GM21367 (cell line): ENCODE results near the gene ATP2A1.
"Not testable (repeated sequence)": the region's sequence is repeated elsewhere in the genome, so short reads cannot be mapped to it uniquely, and the experiment has no call there.

Experiments used
- ATAC-seq: cut with Tn5 transposase; IDR thresholded peaks from one replicate; pipeline ENCODE4 v1.9.1; 2021; ENCODE audit not compliant: unreplicated experiment

Gene ATP2A1

GRCh38 chr16:28905229-28905754 lies 27.0 kb downstream of the ATP2A1 start:
- no peak for ATAC-seq

GRCh38 chr16:28905800-28906372 lies 27.6 kb downstream of the ATP2A1 start:
- ATAC-seq: no peak

- no peak for ATAC-seq
Observed at GRCh38 chr16:28910086-28911031, 32.1 kb downstream of the ATP2A1 start.

- no peak for ATAC-seq
Observed at GRCh38 chr16:28912558-28912957, 34.3 kb downstream of the ATP2A1 start.

- ATAC-seq: no peak
Observed at GRCh38 chr16:28913946-28914724, 35.8 kb downstream of the ATP2A1 start.

GRCh38 chr16:28915181-28915580 lies 36.9 kb downstream of the ATP2A1 start:
- ATAC-seq: no peak

GRCh38 chr16:28917095-28917494 lies 38.8 kb downstream of the ATP2A1 start:
- no peak for ATAC-seq

- ATAC-seq: no peak
Observed at GRCh38 chr16:28918698-28919097, 40.4 kb downstream of the ATP2A1 start.

- ATAC-seq: no peak
Observed at GRCh38 chr16:28923231-28923587, 44.9 kb downstream of the ATP2A1 start.

GRCh38 chr16:28923652-28924398 lies 45.5 kb downstream of the ATP2A1 start:
- ATAC-seq: peak; percentile 55

- ATAC-seq: no peak
Observed at GRCh38 chr16:28924399-28924761, 46.1 kb downstream of the ATP2A1 start.

- ATAC-seq: peak; percentile 41
Observed at GRCh38 chr16:28924762-28925385, 46.6 kb downstream of the ATP2A1 start, which contains the start of gene RABEP2. TSS of gene RABEP2 (minus strand) at chr16:28925238. CDS start at chr16:28925163, 75 bp downstream.

- ATAC-seq: peak; percentile 16
Observed at GRCh38 chr16:28925386-28926228, 47.3 kb downstream of the ATP2A1 start.

- not testable (repeated sequence) for ATAC-seq
Observed at GRCh38 chr16:28926284-28926683, 48.0 kb downstream of the ATP2A1 start.

GRCh38 chr16:28927815-28928214 lies 49.5 kb downstream of the ATP2A1 start:
- ATAC-seq: no peak

- no peak for ATAC-seq
Observed at GRCh38 chr16:28930203-28930602, 51.9 kb downstream of the ATP2A1 start.

GRCh38 chr16:28930652-28931051 lies 52.4 kb downstream of the ATP2A1 start:
- no peak for ATAC-seq

GRCh38 chr16:28931801-28932225 lies 53.5 kb downstream of the ATP2A1 start, which contains the start of gene CD19:
TSS of gene CD19 (plus strand) at chr16:28931971. CDS start at chr16:28932001, 30 bp downstream.
- ATAC-seq: no peak
